Amniotic epithelial cell (primary cell): ENCODE measurements around the gene CLIC5.
A peak's percentile ranks its signal among the peaks of the same experiment; 100 is the strongest.

Experiments used
- DNase-seq: peaks from one replicate; pipeline ENCODE4 v3.0.0-alpha.2; 2010; ENCODE audit warnings: low read depth

Gene CLIC5

DNA sequence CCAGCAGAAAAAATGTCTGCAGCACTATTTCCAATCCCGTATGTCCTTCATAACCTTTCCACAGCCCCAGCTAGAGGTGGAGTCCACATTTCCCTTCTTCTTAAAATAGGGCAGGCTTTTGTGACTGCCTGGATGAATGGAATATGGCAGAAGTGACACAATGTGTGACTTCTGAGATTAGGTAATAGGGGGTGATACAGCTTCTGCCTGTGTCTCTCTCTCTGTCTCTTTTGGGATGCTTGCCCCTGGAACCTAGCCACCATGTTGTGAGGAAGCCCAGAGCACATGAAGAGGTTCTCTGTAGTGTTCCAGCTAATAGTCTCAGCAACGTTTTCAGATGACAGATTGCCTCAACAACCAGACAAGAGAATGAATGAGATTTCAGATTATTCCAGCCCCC is 51.4 kb downstream of the CLIC5 start:
- DNase-seq, result no peak

DNA sequence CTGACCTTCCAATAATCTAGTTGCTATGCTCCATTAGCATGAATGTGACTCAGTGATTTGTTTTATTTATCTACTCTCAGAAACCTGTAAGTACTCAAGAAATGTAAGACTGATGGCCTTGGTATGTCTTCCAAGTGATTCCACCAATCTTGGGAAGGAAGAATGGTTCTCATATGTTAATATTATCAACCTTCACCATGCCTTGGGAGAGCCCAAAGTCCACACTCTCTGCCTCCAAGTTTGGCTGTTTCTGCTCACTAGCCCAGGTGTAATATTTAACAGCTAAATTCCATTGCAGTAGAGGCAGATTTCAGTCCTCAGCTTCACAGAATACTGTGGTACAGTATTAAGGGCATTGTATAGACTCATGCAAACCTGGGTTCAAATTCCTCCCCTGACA is 51.8 kb downstream of the CLIC5 start:
- no peak for DNase-seq

DNA sequence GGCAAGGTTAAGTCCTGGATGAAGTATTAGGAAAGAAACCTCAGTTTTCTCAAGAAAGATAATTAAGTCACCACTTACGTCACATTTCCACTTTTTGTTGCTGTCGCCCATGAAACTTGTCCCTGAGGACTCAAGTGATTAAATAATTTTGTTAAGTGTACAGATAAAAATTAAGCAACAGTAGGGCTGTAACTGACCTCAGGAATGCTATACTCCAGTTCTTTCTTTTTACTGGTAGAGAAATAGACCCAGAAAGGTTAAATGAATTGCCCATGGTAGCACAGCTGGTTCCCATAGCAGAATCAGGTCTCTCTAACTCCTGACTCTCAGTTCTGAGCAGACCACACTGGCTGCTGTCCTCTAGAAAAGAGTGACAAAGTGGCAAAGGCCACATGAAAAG is 54.5 kb downstream of the CLIC5 start:
- DNase-seq, result peak; percentile 92

DNA sequence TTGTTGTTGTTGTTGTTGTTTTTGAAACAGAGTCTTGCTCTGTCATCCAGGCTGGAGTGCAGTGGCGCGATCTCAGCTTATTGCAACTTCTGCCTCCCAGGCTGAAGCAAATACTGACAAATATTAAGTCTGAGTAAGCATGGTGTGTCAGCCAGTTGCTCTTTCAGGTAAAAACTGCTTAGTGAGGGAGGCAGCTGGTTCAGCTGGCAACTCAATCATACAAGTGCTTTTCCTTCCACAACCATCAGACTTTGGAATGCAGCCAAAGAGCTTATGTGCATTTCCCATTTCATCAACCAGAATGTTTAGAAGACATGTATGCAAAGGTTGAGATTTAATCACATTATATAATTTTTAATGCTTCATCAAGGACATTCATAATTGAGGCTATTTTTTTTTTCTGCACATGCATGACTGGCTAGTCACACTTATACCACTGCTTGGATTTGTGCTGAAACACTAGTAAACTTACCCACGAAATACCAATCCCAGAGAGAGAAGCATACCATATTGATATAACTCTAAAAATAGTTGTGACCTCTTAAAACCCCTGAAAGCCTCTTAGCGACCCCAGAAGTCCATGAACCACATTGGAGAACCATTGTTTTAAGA is 56.0 kb downstream of the CLIC5 start:
- DNase-seq, result peak; percentile 85

DNA sequence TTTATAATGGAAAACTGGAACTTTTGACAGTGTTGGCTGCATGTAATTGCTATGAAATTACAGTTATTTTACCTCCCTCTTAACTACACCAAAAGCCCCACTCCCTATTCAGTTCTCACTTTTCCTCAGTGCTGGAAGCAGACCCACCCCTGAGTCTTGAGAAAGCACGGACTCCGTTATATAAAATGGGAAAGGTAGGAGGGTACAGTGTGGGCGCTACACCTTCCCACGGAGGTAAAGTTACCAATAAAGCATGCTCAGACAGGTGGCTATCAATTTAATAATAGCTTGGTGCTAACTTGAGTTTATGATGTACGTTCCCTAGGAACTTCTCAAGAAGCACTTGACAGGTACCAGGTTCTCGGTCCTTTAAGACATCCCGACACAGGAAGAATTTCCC is 59.0 kb downstream of the CLIC5 start:
- no peak for DNase-seq

DNA sequence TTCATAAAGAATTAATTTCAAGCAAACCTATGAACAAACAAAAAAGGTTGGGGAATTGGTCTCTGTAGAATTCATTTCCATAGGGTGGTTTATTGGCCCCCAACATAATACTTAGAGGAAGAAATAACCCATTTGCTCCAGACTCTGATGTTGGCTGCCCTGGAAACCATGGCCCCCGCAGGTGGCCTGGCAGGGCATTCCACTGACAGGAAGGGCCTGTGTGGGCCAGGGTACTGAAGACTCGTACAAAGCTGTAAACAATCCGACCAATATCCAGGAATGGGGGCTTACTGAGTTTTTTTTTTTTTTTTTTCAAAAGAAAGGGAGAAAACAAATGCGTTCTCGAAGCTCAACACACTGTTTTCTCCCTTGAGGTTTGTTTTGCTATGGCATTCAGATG is 59.5 kb downstream of the CLIC5 start:
- no peak for DNase-seq

DNA sequence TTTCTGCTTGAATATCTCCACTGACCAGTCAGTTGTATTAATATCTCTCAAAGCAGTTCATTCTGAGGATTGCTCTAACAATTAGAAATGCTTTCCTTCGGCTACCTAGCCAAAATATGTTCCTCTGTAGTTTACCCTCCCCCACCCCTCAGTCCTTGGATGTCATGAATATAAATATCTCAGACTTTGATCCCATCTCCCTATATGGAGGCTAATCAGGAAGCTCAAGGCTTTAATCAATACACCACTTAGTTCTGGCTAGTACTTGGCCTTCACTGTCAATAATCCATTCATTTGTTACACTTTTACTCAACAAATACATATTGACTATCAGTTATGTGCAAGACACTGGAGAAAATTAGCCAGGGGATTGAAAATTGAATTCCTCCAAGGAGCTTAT is 60.1 kb downstream of the CLIC5 start:
- no peak for DNase-seq

DNA sequence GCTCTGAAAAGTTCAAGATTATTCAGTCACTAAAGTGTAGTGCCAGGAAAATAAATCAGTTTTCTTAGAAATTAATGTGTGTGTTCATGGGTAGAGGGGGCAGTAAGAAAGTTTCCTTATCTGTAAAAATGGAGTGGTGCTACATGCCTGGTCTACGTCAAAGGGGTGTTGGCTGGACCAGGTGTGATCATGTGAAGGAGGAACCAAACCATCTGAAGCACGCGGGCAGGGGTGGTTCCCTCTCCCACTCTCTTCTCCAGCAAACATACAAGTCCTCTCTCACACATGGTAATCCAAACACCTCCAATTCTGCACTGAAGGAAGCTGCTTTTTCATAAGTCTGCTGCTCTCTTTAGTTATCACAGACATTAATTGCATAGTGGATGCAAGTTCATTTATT is 63.1 kb downstream of the CLIC5 start:
- DNase-seq, result no peak

DNA sequence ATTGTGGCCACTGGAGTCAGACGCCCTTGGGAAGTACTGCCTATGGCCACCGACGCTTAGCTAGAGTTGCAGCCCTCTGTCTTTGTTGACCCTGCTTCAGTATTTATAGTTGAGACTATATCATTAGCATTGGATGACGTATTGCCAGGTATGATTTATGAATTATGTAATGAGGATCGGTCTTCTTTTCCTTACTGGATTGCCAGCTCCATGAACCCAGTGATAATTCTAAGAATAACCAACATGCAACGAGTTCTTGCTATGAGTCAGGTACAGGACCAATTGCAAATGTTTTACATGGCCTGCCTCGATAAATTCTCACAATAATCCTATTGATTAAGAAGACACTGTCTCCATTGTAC is 63.5 kb downstream of the CLIC5 start:
- no peak for DNase-seq

DNA sequence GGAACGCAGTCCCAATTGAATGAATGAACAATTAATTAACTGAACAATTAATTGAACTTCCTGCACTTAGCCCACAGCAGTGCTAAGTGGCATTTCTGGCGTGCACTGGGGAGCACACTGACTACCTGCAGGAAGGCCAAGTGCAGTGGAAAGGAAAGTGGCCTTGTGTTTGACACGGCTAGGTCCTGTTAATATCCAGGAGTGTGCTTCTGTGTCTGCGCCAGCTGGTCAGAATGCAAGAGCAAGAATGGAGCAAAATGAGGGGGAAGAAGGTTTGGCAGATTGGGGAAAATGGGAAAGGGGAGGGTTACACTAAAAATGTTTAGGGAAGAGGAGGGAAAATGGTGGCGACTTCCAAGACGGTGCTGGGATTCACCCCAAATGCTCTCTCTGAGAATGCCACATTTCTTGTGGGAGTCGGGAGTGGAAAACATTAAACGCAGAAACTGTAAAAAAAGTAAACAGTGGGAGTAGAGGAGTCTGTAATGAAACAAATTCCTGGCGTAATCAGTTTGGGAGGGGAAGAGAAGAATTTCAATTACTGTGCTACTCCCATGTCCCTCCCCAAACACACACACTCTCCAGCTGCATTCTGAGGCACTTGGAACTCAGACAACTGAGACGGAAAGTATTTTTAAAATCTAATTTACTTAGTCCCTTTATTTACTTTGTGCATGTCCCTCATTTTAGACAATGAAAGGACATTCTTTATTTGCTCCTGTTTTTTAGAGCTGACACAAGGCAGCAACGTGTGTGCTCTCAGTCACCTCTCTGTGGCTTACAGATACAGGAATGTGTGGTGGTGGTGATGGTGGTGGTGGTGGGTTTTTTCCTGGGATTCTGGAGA is 64.1 kb downstream of the CLIC5 start:
- DNase-seq, result peak; percentile 64

DNA sequence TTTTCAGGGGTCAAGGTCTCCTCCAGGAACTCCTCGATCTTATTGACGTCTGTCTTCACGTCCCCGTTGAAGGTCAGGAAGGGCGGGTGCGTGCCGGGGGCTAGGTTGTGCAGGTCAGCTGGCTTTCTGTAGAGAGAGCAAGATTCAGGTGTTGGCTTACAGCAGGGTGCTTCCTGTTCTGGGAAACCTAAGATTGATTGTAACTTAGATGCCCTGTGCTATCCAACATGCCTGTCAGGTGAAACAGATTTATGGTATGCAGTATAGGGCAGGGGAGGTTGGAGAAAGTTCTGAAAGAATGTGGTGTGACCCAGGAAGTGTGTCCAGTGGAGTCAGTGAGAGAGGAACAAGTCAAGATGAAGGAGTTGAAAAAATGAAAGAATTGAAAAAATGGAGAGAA is 66.4 kb downstream of the CLIC5 start:
- DNase-seq, result peak; percentile 24

DNA sequence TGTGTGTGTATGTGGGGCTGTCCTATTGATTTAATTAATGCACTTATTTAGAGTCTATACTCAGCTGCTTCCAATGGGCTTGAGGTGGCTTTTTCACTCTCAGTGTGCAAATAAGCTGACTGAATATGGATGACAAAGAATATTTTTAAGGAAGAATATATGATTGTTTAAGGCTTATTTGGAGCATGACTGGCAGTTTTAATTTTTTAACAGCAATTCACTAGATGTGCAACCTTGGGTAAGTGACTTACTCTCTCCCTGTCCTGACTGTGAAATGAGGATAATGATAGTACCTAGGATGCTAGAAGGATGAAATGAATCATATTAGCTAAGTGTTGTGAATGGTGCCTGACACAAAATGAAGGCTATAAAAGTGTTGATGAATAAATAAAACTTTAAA is 67.9 kb downstream of the CLIC5 start:
- DNase-seq, result no peak

DNA sequence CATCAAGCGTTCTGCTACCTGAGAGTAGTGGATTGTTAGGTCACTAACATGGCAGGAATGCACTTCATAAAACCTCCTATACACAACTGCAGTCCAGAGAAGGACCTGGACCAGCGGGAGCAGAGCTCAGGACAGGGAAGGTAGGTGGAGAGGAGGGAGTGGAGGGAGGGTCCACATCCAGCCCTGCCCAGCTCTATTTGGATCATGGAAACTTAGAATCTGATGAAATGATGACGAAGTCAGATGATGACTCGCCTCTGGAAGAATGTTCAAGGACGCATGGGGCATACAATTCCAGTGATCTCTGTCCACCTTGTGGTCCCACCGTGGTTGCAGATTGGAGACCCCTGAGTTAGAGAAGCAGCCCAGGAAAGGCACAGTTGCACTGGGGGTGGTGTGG is 68.8 kb downstream of the CLIC5 start:
- peak; percentile 52 for DNase-seq

DNA sequence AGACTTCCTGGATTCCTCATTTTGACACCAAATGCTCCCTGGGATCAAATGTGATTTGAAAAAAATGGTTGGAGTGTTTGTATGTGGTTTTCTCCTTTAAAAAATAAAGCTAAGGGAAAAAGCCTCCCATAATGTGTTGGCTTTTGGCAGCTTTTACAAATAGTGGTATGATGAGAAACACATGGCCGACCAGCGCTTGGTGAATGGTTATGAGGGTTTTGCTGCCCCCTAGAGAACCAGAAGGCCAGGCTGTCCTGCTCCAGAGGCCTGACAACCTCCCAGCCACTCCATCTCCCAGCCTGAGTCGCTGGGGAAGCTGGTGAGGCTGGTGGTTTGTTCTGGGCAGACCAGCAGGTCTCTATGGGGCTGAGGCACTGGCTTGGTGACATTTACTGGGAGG is 69.3 kb downstream of the CLIC5 start:
- peak; percentile 84 for DNase-seq

DNA sequence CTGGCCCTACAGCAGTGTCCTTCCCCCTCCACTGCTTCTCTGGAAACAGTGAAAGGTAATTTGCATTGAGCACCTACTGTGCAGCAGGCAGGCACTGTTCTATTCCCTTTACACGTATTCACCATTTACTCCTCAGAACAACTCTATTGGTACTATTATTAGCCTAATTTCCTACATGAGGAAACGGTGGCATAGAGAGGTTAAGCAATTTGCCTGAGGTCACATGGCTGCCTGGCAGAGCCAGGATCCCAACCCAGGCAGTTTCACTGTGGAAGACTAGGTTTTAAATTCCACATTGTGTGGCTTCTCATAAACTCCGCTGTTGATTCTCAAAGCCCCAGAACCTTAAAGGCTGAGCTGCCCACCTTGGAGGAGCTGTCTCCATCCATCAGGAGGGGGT is 72.7 kb downstream of the CLIC5 start:
- DNase-seq, result no peak

DNA sequence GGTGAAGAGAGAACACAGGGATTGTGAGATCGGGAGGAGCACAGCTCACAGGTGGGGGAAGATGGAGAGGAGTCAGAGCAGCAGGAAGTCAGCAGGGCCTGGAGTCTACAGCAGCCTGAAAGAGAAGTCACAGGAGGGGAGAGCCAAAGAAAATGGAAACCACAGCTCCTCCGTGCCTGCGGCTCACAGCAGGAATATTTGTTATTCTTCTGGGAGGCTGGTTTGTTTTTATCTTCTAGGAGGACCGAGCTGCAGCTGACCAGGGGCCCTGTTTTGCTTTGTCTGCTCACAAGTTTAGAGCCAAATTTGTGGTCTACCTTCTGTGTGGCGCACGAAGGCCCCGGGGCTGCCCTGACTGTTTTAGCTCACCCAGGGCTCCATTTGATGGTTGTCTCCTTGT is 81.8 kb downstream of the CLIC5 start:
- no peak for DNase-seq

DNA sequence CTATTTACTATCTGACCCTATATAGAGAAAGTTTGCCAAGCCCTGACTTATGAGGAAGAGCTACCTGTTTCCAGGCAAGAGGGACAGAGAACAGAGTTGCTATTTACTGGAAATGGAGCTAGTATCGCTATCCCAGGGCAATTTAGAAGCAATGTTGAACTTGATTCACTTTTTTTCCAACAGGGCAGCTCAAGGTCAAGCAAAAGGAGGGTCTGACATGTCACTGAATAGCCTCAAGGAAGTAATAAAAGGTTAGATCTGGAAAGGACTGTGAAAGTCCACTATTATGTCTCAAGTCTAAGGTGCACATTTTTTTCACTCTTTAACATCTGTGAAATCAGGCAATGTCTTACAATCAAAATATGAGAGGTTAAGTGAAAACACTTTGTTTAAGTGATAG is 84.4 kb downstream of the CLIC5 start:
- DNase-seq, result no peak

DNA sequence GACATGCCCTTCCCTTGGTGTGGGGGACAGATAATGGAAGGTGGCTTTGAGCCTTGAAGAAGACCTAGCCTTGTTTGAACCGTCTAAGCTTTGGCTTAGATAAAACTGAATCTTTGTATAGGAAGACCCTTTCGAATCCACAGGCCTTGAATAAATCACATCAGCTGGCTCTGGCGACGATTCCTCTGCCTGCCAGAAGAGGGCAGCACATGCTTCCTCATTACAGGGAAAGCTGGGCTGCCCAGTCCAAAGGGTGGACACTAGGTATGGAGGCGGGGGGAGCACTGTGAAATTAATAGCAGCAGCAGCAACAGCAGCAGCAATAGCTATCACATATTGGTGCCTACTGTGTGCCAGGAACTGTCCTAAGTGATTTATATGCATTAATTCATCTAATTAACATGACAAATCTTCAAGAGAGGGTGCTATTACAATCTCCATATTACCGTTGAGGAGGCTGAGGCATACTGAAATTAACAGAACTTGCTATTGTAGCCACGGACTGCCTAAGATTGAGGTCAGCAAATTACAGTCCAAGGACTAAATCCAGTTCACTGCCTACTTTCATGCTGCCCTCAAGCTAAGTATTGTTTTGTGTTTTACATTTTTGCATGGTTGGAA is 85.1 kb downstream of the CLIC5 start:
- DNase-seq, result peak; percentile 54

DNA sequence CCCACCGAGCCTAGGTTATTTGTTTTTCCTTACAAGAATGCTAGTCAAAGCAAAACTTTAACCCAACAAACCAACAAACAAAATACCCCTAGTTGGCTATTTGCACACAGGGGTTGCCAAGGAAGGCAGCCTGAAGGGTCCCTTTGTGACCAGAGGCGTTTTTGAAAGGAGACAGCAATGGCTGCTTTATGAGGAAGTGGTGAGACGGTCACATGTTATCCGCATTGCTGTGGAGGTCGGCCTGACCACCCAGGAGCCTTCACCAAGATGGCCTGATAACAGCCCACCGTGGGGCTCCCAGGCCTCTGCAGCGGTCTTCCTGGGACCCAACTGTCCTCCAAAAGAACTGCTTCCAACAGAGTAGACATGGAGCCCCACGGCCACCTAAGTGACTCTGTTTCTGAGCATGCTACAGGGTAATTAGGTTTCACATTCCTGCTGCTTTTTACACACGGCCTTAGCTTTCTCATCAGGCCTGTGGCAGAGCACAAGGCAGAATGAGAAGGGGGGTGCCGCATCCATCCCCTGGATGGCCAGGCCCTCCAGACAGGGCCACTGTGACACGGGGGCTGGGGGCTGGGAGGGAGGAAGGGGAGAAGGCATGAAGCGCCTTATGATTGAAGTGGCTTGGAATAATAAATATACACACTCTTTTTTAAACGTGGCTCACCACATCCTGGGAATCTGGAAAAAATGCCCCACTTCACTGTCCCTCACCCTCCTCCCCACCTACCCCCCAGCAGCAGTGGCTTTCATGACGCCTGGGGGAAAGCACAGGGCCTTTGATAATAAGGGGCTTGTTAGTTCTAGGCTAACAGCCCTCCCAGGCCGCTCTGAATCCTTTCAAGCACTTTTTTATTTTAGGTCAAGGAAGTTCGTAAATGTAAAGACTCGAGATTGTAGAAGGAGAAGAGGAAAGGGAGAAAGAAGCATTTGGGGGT is 86.0 kb downstream of the CLIC5 start:
- DNase-seq, result no peak

DNA sequence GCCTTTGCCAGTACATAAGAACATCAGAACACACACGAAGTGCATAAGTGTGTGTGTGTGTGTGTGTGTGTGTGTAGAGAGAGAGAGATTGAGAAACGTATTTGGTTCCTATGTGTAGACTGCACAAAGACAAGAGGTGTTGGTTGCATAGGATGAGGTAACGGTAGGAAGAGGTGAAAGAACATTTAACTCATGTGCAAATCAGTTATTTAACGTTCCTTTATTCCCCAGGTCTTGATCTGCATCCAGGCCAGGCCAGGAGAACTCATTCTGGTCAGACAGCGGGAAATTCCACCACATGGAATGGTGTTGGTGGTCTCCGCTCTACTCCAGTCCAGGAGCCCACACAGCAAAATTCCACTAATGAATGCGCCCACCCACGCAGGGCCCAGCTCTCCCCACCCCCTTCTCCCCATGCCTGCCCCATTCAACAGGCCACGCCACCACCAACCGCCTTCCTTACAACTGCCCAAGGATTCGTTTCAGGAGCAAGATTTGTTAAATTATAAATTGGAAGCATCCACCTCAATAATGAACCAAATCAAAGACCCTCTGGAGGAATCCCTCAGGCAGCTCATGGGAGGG is 86.8 kb downstream of the CLIC5 start:
- no peak for DNase-seq

DNA sequence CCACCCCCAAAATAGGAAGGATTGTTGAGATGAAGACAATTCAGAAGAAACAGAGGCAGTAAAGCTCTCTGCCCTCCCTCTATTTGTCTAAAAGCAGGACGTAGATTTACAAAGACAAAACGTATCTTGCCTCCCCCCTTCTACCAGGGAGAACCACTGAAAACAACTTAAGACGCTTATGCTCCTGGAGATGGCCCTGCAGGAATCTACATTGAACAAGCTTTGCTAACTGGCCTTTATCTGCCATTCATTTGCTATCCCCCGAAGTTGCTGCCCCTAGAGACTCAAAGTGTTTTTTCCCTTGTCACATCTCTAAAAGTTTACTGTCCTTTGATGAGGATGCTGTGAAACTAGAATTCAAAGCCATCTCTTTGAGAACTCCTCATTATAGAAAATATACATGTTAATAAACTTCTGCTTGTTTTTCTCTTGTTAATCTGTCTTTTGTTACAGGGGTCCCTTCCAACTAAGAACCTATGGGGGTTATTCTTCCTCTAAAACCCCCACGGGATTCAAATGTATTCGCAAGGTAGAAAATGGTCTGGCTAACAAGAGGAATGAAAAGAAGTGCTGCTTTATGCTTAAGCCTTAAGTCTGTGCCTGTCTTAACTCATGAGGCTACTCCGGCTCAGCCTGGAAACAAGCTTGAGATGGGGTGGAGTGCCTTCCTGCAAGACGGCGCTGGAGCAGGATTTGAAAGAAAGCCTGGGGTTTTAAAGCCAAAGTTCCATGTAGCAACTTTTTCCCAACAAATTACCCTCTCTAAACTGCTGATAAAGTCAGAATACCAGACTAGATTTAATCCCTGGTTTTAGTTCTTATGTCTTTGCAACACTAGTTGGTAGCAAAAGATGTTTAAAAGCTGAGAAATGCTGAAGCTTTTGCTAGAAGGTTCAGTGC is 88.0 kb downstream of the CLIC5 start:
- DNase-seq, result no peak
